ENCODE results near the gene SFT2D3.

SFT2D3 gene

GRCh38 chr2:127688405-127688804 lies 12.9 kb upstream of the SFT2D3 start:
- Histone ChIP-seq H3K36me3 (ENCODE audit: low read depth) (no peaks in the 10 kb centered on the region), H3K27me3 (ENCODE audit: insufficient read depth, poor library complexity, severe bottlenecking) (no peaks in the 10 kb centered on the region), H3K9me3 (ENCODE audit: severe bottlenecking) (peaks cover 6% of the 10 kb centered on the region), H3K4me3 (ENCODE audit: severe bottlenecking) (no peak overlapping the region), H3K4me1 (ENCODE audit: insufficient read depth, poor library complexity, severe bottlenecking) (no peaks in the 10 kb centered on the region), H3K27ac (ENCODE audit: poor library complexity, severe bottlenecking) (no peak overlapping the region)
- no peak for DNase-seq (ENCODE audit: low spot score)
- TF ChIP-seq, protein P1, sequence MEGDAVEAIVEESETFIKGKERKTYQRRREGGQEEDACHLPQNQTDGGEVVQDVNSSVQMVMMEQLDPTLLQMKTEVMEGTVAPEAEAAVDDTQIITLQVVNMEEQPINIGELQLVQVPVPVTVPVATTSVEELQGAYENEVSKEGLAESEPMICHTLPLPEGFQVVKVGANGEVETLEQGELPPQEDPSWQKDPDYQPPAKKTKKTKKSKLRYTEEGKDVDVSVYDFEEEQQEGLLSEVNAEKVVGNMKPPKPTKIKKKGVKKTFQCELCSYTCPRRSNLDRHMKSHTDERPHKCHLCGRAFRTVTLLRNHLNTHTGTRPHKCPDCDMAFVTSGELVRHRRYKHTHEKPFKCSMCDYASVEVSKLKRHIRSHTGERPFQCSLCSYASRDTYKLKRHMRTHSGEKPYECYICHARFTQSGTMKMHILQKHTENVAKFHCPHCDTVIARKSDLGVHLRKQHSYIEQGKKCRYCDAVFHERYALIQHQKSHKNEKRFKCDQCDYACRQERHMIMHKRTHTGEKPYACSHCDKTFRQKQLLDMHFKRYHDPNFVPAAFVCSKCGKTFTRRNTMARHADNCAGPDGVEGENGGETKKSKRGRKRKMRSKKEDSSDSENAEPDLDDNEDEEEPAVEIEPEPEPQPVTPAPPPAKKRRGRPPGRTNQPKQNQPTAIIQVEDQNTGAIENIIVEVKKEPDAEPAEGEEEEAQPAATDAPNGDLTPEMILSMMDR (IDR thresholded peaks at IDR 0.05; ENCODE audit: poor library complexity, severe bottlenecking): no peak
- no peak for ATAC-seq (ENCODE audit: low read depth)

GRCh38 chr2:127690696-127691095 lies 10.6 kb upstream of the SFT2D3 start:
- no peak for DNase-seq (ENCODE audit: low spot score)
- TF ChIP-seq, protein P1 (IDR thresholded peaks at IDR 0.05; ENCODE audit: poor library complexity, severe bottlenecking): no peak
- H3K27ac ChIP-seq (ENCODE audit: poor library complexity, severe bottlenecking): no peak overlapping the region
- no peak for ATAC-seq (ENCODE audit: low read depth)
- no peak overlapping the region for H3K4me3 ChIP-seq (ENCODE audit: severe bottlenecking)
- no peaks in the 10 kb centered on the region for H3K4me1 ChIP-seq (ENCODE audit: insufficient read depth, poor library complexity, severe bottlenecking)
- H3K36me3 ChIP-seq (ENCODE audit: low read depth): no peaks in the 10 kb centered on the region
- peaks cover 6% of the 10 kb centered on the region for H3K9me3 ChIP-seq (ENCODE audit: severe bottlenecking)
- H3K27me3 ChIP-seq (ENCODE audit: insufficient read depth, poor library complexity, severe bottlenecking): no peaks in the 10 kb centered on the region

DNA sequence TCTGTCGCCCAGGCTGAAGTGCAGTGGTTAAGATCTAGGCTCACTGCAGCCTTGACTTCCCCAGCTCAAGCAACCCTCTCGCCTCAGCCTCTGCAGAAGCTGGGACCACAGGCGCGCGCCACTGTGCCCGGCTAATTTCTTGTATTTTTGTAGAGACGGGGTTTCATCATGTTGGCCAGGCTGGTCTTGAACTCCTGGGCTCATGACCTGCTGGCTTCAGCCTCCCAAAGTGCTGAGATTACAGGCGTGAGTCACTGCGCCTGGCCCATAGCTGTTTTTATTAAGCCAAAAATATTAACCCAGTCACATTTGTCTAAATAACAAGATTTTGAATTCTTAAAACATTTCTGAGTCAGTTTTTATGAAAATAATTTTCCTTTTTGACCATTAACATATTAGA lies 6.3 kb upstream of the SFT2D3 start:
- H3K4me3 ChIP-seq (ENCODE audit: severe bottlenecking): no peak overlapping the region
- no peaks in the 10 kb centered on the region for H3K4me1 ChIP-seq (ENCODE audit: insufficient read depth, poor library complexity, severe bottlenecking)
- DNase-seq (ENCODE audit: low spot score) (no peak), ATAC-seq (ENCODE audit: low read depth) (no peak)
- no peaks in the 10 kb centered on the region for H3K9me3 ChIP-seq (ENCODE audit: severe bottlenecking)
- TF ChIP-seq, protein P1 (IDR thresholded peaks at IDR 0.05; ENCODE audit: poor library complexity, severe bottlenecking): no peak
- no peak overlapping the region for H3K27ac ChIP-seq (ENCODE audit: poor library complexity, severe bottlenecking)
- H3K27me3 ChIP-seq (ENCODE audit: insufficient read depth, poor library complexity, severe bottlenecking): no peaks in the 10 kb centered on the region
- no peaks in the 10 kb centered on the region for H3K36me3 ChIP-seq (ENCODE audit: low read depth)

- Histone ChIP-seq H3K36me3 (ENCODE audit: low read depth) (no peaks in the 10 kb centered on the region), H3K4me1 (ENCODE audit: insufficient read depth, poor library complexity, severe bottlenecking) (peaks cover 3% of the 10 kb centered on the region), H3K4me3 (ENCODE audit: severe bottlenecking) (no peak overlapping the region), H3K27me3 (ENCODE audit: insufficient read depth, poor library complexity, severe bottlenecking) (no peaks in the 10 kb centered on the region), H3K9me3 (ENCODE audit: severe bottlenecking) (no peaks in the 10 kb centered on the region), H3K27ac (ENCODE audit: poor library complexity, severe bottlenecking) (no peak overlapping the region)
- DNase-seq (ENCODE audit: low spot score) (no peak), ATAC-seq (ENCODE audit: low read depth) (no peak)
- TF ChIP-seq, protein P1 (IDR thresholded peaks at IDR 0.05; ENCODE audit: poor library complexity, severe bottlenecking): no peak
Measured at GRCh38 chr2:127695491-127696472, 5.5 kb upstream of the SFT2D3 start.

Data from RWPE2 (cell line).